GM21528 (cell line): ENCODE measurements around the gene UMODL1.

ENCODE experiments used
- ATAC-seq: cut with Tn5 transposase; IDR thresholded peaks from one replicate; pipeline ENCODE4 v1.9.1; 2021; ENCODE audit warnings: mild to moderate bottlenecking, moderate library complexity; ENCODE audit not compliant: unreplicated experiment, low FRiP score

The UMODL1 gene

GRCh38 chr21:42125571-42126544 lies 54.7 kb downstream of the UMODL1 start:
- ATAC-seq = no peak

- no peak for ATAC-seq
These were observed 56.3 kb downstream of the UMODL1 start for GRCh38 chr21:42127164-42128150.

GRCh38 chr21:42129300-42130266 lies 58.5 kb downstream of the UMODL1 start:
- ATAC-seq = no peak

GRCh38 chr21:42130441-42130840 lies 59.3 kb downstream of the UMODL1 start:
- ATAC-seq = no peak

GRCh38 chr21:42132183-42132582 lies 61.1 kb downstream of the UMODL1 start:
- ATAC-seq = no peak

GRCh38 chr21:42133131-42133530 lies 62.0 kb downstream of the UMODL1 start:
- no peak for ATAC-seq

- ATAC-seq = no peak
These were observed 64.4 kb downstream of the UMODL1 start for GRCh38 chr21:42135386-42136052.

GRCh38 chr21:42137191-42137904 lies 66.2 kb downstream of the UMODL1 start:
- ATAC-seq = no peak

- no peak for ATAC-seq
These were observed 69.2 kb downstream of the UMODL1 start for GRCh38 chr21:42140196-42140934.

- ATAC-seq = no peak
These were observed 70.5 kb downstream of the UMODL1 start for GRCh38 chr21:42141643-42142042.

GRCh38 chr21:42142141-42142540 lies 71.0 kb downstream of the UMODL1 start:
- no peak for ATAC-seq

GRCh38 chr21:42142627-42143026 lies 71.5 kb downstream of the UMODL1 start:
- no peak for ATAC-seq

GRCh38 chr21:42143111-42143510 lies 72.0 kb downstream of the UMODL1 start:
- ATAC-seq = no peak

GRCh38 chr21:42144221-42144620 lies 73.1 kb downstream of the UMODL1 start:
- ATAC-seq = no peak

GRCh38 chr21:42144679-42145568 lies 73.8 kb downstream of the UMODL1 start:
- no peak for ATAC-seq

- no peak for ATAC-seq
These were observed 74.6 kb downstream of the UMODL1 start for GRCh38 chr21:42145569-42146272.
